Measurements from ENCODE around the gene MAK. TPM values are rescaled to one million over a fixed set of nuclear protein-coding genes. Genes with fewer than 3 reads are reported as not detected.

The MAK gene
- total and polyA plus RNA-seq, 2 of the 13 experiments (the other 11 are each of a cell fraction or from before 2014, with no cell fraction given), result 0.04 TPM; not detected in 1

DNA sequence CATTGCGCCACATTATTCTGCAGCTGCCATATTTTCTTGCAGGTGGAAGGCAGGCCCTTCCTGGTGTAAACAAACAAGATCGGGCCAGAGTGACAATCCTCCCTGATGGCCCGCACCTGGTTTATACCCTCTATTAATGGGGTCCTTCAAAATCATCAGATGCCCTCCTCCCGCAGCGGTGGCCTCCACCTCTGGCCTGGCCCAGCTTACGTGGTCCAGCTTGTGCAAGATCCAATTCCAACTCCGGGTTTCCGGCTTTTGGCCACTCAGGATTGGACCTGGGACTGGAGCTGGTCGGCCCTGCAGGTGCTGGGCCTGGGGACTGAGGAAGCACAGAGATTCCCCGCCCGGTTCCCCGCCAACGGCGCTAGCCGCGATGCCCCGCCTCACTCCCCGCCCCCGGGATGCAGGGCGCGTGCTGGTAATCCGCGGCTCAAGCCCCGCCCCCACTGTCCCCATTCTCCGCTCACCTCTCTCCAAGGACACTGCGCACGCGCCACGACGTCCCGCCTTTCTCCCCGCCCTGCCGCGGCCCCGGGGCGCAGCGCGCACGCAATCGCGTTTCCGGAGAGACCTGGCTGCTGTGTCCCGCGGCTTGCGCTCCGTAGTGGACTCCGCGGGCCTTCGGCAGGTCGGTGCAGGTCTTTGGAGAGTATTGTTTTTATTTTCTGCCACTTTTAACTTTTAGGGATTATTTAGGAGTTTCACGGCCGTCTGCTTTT is 90.9 kb downstream of the MAK start, which contains the start of gene TMEM14B (continued):
- peak; percentile 84; the same call in 1 of the 2 replicates for TF ChIP-seq ZMYM3 (CRISPR knock-in tag; IDR thresholded peaks at IDR 0.05)
- TF ChIP-seq, protein P1, sequence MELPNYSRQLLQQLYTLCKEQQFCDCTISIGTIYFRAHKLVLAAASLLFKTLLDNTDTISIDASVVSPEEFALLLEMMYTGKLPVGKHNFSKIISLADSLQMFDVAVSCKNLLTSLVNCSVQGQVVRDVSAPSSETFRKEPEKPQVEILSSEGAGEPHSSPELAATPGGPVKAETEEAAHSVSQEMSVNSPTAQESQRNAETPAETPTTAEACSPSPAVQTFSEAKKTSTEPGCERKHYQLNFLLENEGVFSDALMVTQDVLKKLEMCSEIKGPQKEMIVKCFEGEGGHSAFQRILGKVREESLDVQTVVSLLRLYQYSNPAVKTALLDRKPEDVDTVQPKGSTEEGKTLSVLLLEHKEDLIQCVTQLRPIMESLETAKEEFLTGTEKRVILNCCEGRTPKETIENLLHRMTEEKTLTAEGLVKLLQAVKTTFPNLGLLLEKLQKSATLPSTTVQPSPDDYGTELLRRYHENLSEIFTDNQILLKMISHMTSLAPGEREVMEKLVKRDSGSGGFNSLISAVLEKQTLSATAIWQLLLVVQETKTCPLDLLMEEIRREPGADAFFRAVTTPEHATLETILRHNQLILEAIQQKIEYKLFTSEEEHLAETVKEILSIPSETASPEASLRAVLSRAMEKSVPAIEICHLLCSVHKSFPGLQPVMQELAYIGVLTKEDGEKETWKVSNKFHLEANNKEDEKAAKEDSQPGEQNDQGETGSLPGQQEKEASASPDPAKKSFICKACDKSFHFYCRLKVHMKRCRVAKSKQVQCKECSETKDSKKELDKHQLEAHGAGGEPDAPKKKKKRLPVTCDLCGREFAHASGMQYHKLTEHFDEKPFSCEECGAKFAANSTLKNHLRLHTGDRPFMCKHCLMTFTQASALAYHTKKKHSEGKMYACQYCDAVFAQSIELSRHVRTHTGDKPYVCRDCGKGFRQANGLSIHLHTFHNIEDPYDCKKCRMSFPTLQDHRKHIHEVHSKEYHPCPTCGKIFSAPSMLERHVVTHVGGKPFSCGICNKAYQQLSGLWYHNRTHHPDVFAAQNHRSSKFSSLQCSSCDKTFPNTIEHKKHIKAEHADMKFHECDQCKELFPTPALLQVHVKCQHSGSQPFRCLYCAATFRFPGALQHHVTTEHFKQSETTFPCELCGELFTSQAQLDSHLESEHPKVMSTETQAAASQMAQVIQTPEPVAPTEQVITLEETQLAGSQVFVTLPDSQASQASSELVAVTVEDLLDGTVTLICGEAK (IDR thresholded peaks at IDR 0.05), result no peak
- TF ChIP-seq, protein P1 (CRISPR knock-in tag; IDR thresholded peaks at IDR 0.05), result peak; percentile 74
- TF ChIP-seq ARNT2 (CRISPR knock-in tag; IDR thresholded peaks at IDR 0.05; ENCODE audit: low read depth), result peak; percentile 96
- TF ChIP-seq HNRNPUL1 (IDR thresholded peaks at IDR 0.05; ENCODE audit: low read depth, low read length), result no peak
- no peak for TF ChIP-seq RAD51 (IDR thresholded peaks at IDR 0.05; ENCODE audit: borderline replicate concordance)
- peak; percentile 13; the same call in 1 of the 2 replicates for TF ChIP-seq HHEX (CRISPR knock-in tag; IDR thresholded peaks at IDR 0.05)
- 0 out of 2 replicates have a peak, but pooled peaks have one; percentile 45 for TF ChIP-seq RARG (CRISPR knock-in tag; IDR thresholded peaks at IDR 0.05; ENCODE audit: low read depth)
- TF ChIP-seq, protein P2, sequence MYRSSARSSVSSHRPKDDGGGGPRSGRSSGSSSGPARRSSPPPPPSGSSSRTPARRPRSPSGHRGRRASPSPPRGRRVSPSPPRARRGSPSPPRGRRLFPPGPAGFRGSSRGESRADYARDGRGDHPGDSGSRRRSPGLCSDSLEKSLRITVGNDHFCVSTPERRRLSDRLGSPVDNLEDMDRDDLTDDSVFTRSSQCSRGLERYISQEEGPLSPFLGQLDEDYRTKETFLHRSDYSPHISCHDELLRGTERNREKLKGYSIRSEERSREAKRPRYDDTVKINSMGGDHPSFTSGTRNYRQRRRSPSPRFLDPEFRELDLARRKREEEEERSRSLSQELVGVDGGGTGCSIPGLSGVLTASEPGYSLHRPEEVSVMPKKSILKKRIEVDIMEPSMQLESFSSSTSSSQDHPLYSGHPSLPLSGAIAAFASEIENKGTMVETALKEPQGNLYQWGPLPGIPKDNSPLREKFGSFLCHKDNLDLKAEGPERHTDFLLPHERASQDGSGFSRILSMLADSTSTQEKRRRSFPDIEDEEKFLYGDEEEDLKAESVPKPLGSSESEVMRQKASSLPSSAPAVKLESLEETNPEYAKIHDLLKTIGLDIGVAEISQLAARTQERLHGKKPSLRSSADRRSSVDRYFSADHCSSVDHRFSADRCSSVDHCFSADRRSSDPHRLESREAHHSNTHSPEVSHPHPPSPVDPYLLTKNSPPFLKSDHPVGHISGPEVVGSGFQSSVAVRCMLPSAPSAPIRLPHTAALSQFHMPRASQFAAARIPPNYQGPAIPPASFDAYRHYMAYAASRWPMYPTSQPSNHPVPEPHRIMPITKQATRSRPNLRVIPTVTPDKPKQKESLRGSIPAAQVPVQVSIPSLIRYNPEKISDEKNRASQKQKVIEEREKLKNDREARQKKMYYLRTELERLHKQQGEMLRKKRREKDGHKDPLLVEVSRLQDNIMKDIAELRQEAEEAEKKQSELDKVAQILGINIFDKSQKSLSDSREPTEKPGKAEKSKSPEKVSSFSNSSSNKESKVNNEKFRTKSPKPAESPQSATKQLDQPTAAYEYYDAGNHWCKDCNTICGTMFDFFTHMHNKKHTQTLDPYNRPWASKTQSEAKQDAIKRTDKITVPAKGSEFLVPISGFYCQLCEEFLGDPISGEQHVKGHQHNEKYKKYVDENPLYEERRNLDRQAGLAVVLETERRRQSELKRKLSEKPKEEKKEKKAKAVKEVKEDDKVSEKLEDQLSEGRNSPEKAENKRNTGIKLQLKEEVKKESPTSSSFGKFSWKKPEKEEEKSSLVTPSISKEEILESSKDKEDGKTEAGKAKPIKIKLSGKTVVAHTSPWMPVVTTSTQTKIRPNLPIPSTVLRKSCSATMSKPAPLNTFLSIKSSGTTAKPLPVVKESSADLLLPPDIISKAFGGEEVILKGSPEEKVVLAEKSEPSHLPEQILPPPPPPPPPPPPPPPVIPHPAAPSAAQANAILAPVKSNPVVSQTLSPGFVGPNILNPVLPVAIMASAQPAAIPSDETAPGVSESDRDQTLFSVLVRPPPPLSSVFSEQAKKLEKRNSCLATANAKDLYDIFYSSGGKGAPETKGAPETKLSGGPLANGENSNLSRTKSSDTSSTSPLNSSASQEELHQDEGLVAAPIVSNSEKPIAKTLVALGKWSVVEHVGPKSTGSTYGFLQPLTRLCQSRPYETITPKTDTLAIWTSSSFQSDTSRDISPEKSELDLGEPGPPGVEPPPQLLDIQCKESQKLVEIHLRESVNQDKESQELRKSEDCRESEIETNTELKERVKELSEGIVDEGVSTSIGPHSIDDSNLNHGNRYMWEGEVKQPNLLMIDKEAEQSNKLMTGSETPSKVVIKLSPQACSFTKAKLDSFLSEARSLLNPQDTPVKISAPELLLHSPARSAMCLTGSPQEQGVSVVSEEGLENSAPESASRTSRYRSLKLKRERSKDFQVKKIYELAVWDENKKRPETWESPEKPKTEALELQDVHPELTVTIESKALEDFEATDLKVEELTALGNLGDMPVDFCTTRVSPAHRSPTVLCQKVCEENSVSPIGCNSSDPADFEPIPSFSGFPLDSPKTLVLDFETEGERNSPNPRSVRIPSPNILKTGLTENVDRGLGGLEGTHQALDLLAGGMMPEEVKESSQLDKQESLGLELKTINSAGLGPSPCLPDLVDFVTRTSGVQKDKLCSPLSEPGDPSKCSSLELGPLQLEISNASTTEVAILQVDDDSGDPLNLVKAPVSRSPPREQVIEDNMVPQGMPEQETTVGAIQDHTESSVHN (CRISPR knock-in tag; IDR thresholded peaks at IDR 0.05), result 0 out of 2 replicates have a peak, but pooled peaks have one; percentile 74
- peak; percentile 54; the same call in 1 of the 2 replicates for TF ChIP-seq ZNF598 (CRISPR knock-in tag; IDR thresholded peaks at IDR 0.05; ENCODE audit: borderline replicate concordance)
- TF ChIP-seq ELF4 (CRISPR knock-in tag; IDR thresholded peaks at IDR 0.05; ENCODE audit: borderline replicate concordance), result peak; percentile 74; the same call in 1 of the 2 replicates
